ENCODE measurements around the gene RSPO4.

- TF ChIP-seq EZH2phosphoT487 (IDR thresholded peaks at IDR 0.05; ENCODE audit: low read depth) (no peak), CTCF (IDR thresholded peaks at IDR 0.05; ENCODE audit: low read depth, low read length) (no peak)
Observed at GRCh38 chr20:946826-947225, 55.3 kb downstream of the RSPO4 start.
